ENCODE results near the gene DNAAF5.
"Not testable (repeated sequence)": the region's sequence is repeated elsewhere in the genome, so short reads cannot be mapped to it uniquely, and the experiment has no call there.

DNAAF5 gene

GRCh38 chr7:802500-803242 is 76.2 kb downstream of the DNAAF5 start:
- H3K4ac ChIP-seq (ENCODE audit: low read depth, low read length), result no peak overlapping the region
- no peak overlapping the region for H4K5ac ChIP-seq (ENCODE audit: low read length)
- no peak overlapping the region for H3K56ac ChIP-seq (ENCODE audit: low read length)
- H3K4me1 ChIP-seq (ENCODE audit: control insufficient read depth, low read depth, low read length), result no peaks in the 10 kb centered on the region
- no peaks in the 10 kb centered on the region for H3K79me1 ChIP-seq (ENCODE audit: low read length)
- no CpG with 5 or more reads among the region's 18 CpGs for WGBS (ENCODE audit: extremely low coverage, insufficient coverage, low lambda C conversion rate)
- H3K9ac ChIP-seq (ENCODE audit: low read length), result no peak overlapping the region
- no peak overlapping the region for H3K18ac ChIP-seq (ENCODE audit: low read length)
- no peak overlapping the region for H2BK15ac ChIP-seq (replicated peaks; ENCODE audit: low read depth)
- H3K36me3 ChIP-seq (ENCODE audit: control insufficient read depth, insufficient read depth, low read length), result no peaks in the 10 kb centered on the region
- H3K23ac ChIP-seq (ENCODE audit: low read length), result no peak overlapping the region
- H3K4me2 ChIP-seq (ENCODE audit: low read length), result no peak overlapping the region
- H3K27ac ChIP-seq (ENCODE audit: low read depth, low read length), result no peak overlapping the region
- DNase-seq, result no peak
- no peak overlapping the region for H3K4me3 ChIP-seq (ENCODE audit: low read length)
- H3K79me2 ChIP-seq (ENCODE audit: control insufficient read depth, insufficient read depth, low read length), result no peaks in the 10 kb centered on the region
- H4K8ac ChIP-seq (ENCODE audit: low read depth, low read length), result no peak overlapping the region
- H2BK5ac ChIP-seq (ENCODE audit: low read length), result no peak overlapping the region
- no peak overlapping the region for H2BK120ac ChIP-seq (ENCODE audit: low read depth, low read length)
- no peak overlapping the region for H2AK5ac ChIP-seq (ENCODE audit: low read length)
- no peaks in the 10 kb centered on the region for H3K27me3 ChIP-seq (ENCODE audit: insufficient read depth, low read length, poor library complexity)

GRCh38 chr7:803243-803635 is 76.7 kb downstream of the DNAAF5 start:
- no peak overlapping the region for H3K23ac ChIP-seq (ENCODE audit: low read length)
- no peaks in the 10 kb centered on the region for H3K79me1 ChIP-seq (ENCODE audit: low read length)
- no peak overlapping the region for H3K4ac ChIP-seq (ENCODE audit: low read depth, low read length)
- no peak for DNase-seq
- no CpG with 5 or more reads among the region's 10 CpGs for WGBS (ENCODE audit: extremely low coverage, insufficient coverage, low lambda C conversion rate)
- no peaks in the 10 kb centered on the region for H3K36me3 ChIP-seq (ENCODE audit: control insufficient read depth, insufficient read depth, low read length)
- no peaks in the 10 kb centered on the region for H3K27me3 ChIP-seq (ENCODE audit: insufficient read depth, low read length, poor library complexity)
- H3K79me2 ChIP-seq (ENCODE audit: control insufficient read depth, insufficient read depth, low read length), result no peaks in the 10 kb centered on the region
- no peak overlapping the region for H3K56ac ChIP-seq (ENCODE audit: low read length)
- no peak overlapping the region for H3K18ac ChIP-seq (ENCODE audit: low read length)
- H2BK120ac ChIP-seq (ENCODE audit: low read depth, low read length), result no peak overlapping the region
- no peak overlapping the region for H2BK5ac ChIP-seq (ENCODE audit: low read length)
- H3K4me2 ChIP-seq (ENCODE audit: low read length), result no peak overlapping the region
- H2AK5ac ChIP-seq (ENCODE audit: low read length), result no peak overlapping the region
- no peak overlapping the region for H4K8ac ChIP-seq (ENCODE audit: low read depth, low read length)
- H3K9ac ChIP-seq (ENCODE audit: low read length), result no peak overlapping the region
- H3K4me3 ChIP-seq (ENCODE audit: low read length), result no peak overlapping the region
- H3K4me1 ChIP-seq (ENCODE audit: control insufficient read depth, low read depth, low read length), result no peaks in the 10 kb centered on the region
- H4K5ac ChIP-seq (ENCODE audit: low read length), result no peak overlapping the region
- no peak overlapping the region for H3K27ac ChIP-seq (ENCODE audit: low read depth, low read length)
- no peak overlapping the region for H2BK15ac ChIP-seq (replicated peaks; ENCODE audit: low read depth)

- H3K56ac ChIP-seq (ENCODE audit: low read length); H3K79me2 ChIP-seq (ENCODE audit: control insufficient read depth, insufficient read depth, low read length); H3K4me2 ChIP-seq (ENCODE audit: low read length); H3K4me3 ChIP-seq (ENCODE audit: low read length); H3K9ac ChIP-seq (ENCODE audit: low read length); H2BK5ac ChIP-seq (ENCODE audit: low read length); H3K79me1 ChIP-seq (ENCODE audit: low read length); H3K27ac ChIP-seq (ENCODE audit: low read depth, low read length); H3K27me3 ChIP-seq (ENCODE audit: insufficient read depth, low read length, poor library complexity); H2AK5ac ChIP-seq (ENCODE audit: low read length); H3K36me3 ChIP-seq (ENCODE audit: control insufficient read depth, insufficient read depth, low read length); H4K5ac ChIP-seq (ENCODE audit: low read length); H3K23ac ChIP-seq (ENCODE audit: low read length); H2BK15ac ChIP-seq (replicated peaks; ENCODE audit: low read depth); H3K4me1 ChIP-seq (ENCODE audit: control insufficient read depth, low read depth, low read length); H4K8ac ChIP-seq (ENCODE audit: low read depth, low read length); H3K4ac ChIP-seq (ENCODE audit: low read depth, low read length); H2BK120ac ChIP-seq (ENCODE audit: low read depth, low read length); H3K18ac ChIP-seq (ENCODE audit: low read length); DNase-seq: not testable (repeated sequence)
- no CpG with 5 or more reads among the region's 4 CpGs for WGBS (ENCODE audit: extremely low coverage, insufficient coverage, low lambda C conversion rate)
These were observed 77.3 kb downstream of the DNAAF5 start for GRCh38 chr7:803796-804195.

GRCh38 chr7:805261-805660 is 78.8 kb downstream of the DNAAF5 start:
- H3K79me2 ChIP-seq (ENCODE audit: control insufficient read depth, insufficient read depth, low read length), result no peaks in the 10 kb centered on the region
- no peak overlapping the region for H3K27ac ChIP-seq (ENCODE audit: low read depth, low read length)
- H3K4me2 ChIP-seq (ENCODE audit: low read length), result no peak overlapping the region
- no peak overlapping the region for H2BK120ac ChIP-seq (ENCODE audit: low read depth, low read length)
- H3K27me3 ChIP-seq (ENCODE audit: insufficient read depth, low read length, poor library complexity), result no peaks in the 10 kb centered on the region
- H3K36me3 ChIP-seq (ENCODE audit: control insufficient read depth, insufficient read depth, low read length), result no peaks in the 10 kb centered on the region
- no peak overlapping the region for H3K4ac ChIP-seq (ENCODE audit: low read depth, low read length)
- H3K4me3 ChIP-seq (ENCODE audit: low read length), result no peak overlapping the region
- H2BK5ac ChIP-seq (ENCODE audit: low read length), result no peak overlapping the region
- no peak for DNase-seq
- H2BK15ac ChIP-seq (replicated peaks; ENCODE audit: low read depth), result no peak overlapping the region
- no peak overlapping the region for H2AK5ac ChIP-seq (ENCODE audit: low read length)
- H3K18ac ChIP-seq (ENCODE audit: low read length), result no peak overlapping the region
- H4K8ac ChIP-seq (ENCODE audit: low read depth, low read length), result no peak overlapping the region
- no peak overlapping the region for H3K56ac ChIP-seq (ENCODE audit: low read length)
- no peak overlapping the region for H3K9ac ChIP-seq (ENCODE audit: low read length)
- WGBS (ENCODE audit: extremely low coverage, insufficient coverage, low lambda C conversion rate), result no CpG with 5 or more reads among the region's 18 CpGs
- H3K23ac ChIP-seq (ENCODE audit: low read length), result no peak overlapping the region
- H3K79me1 ChIP-seq (ENCODE audit: low read length), result no peaks in the 10 kb centered on the region
- H3K4me1 ChIP-seq (ENCODE audit: control insufficient read depth, low read depth, low read length), result no peaks in the 10 kb centered on the region
- H4K5ac ChIP-seq (ENCODE audit: low read length), result no peak overlapping the region

- no peak overlapping the region for H4K8ac ChIP-seq (ENCODE audit: low read depth, low read length)
- peak overlapping the region; percentile 65 for H3K4me3 ChIP-seq (ENCODE audit: low read length)
- H3K18ac ChIP-seq (ENCODE audit: low read length), result peak overlapping the region; percentile 69
- H3K79me2 ChIP-seq (ENCODE audit: control insufficient read depth, insufficient read depth, low read length), result peaks cover 35% of the 10 kb centered on the region
- peak overlapping the region; percentile 65 for H3K27ac ChIP-seq (ENCODE audit: low read depth, low read length)
- H2BK120ac ChIP-seq (ENCODE audit: low read depth, low read length), result no peak overlapping the region
- H3K4me1 ChIP-seq (ENCODE audit: control insufficient read depth, low read depth, low read length), result peaks cover 10% of the 10 kb centered on the region
- no peak overlapping the region for H2BK5ac ChIP-seq (ENCODE audit: low read length)
- DNase-seq, result peak; percentile 91
- H3K79me1 ChIP-seq (ENCODE audit: low read length), result peaks cover 5% of the 10 kb centered on the region
- H4K5ac ChIP-seq (ENCODE audit: low read length), result no peak overlapping the region
- H3K23ac ChIP-seq (ENCODE audit: low read length), result no peak overlapping the region
- peak overlapping the region; percentile 81 for H3K9ac ChIP-seq (ENCODE audit: low read length)
- no peaks in the 10 kb centered on the region for H3K36me3 ChIP-seq (ENCODE audit: control insufficient read depth, insufficient read depth, low read length)
- H3K4me2 ChIP-seq (ENCODE audit: low read length), result peak overlapping the region; percentile 91
- H2AK5ac ChIP-seq (ENCODE audit: low read length), result no peak overlapping the region
- no peak overlapping the region for H3K4ac ChIP-seq (ENCODE audit: low read depth, low read length)
- H3K27me3 ChIP-seq (ENCODE audit: insufficient read depth, low read length, poor library complexity), result no peaks in the 10 kb centered on the region
- WGBS (ENCODE audit: extremely low coverage, insufficient coverage, low lambda C conversion rate), result no CpG with 5 or more reads among the region's 56 CpGs
- no peak overlapping the region for H2BK15ac ChIP-seq (replicated peaks; ENCODE audit: low read depth)
- H3K56ac ChIP-seq (ENCODE audit: low read length), result peak overlapping the region; percentile 90
These were observed 89.1 kb downstream of the DNAAF5 start for GRCh38 chr7:815284-816216.

All from mesendoderm (in vitro differentiated cells).